Stimulated activated naive CD8-positive, alpha-beta T cell treated with anti-CD3 and anti-CD28 coated beads, Interleukin-15, Interleukin-2, amounts not matched to agents 100 U/mL and 50 U/mL, for 24 hours (primary cell): ENCODE results near the gene IQGAP2.
"Not testable (repeated sequence)": the region's sequence is repeated elsewhere in the genome, so short reads cannot be mapped to it uniquely, and the experiment has no call there.

Experiments used
- ATAC-seq: fragments of 150-1000 bp; cut with Tn5 transposase; one replicate; pipeline ENCODE4 v1.10.0; 2021
- DNase-seq: peaks from one replicate; pipeline ENCODE4 v3.0.0; 2021

IQGAP2 gene

GRCh38 chr5:76542887-76543690 lies 140.0 kb downstream of the IQGAP2 start:
- DNase-seq: peak; percentile 53
- ATAC-seq: peak; percentile 55

GRCh38 chr5:76544268-76544926 lies 141.3 kb downstream of the IQGAP2 start:
- ATAC-seq (peak; percentile 53), DNase-seq (peak; percentile 48)

GRCh38 chr5:76545184-76545583 lies 142.1 kb downstream of the IQGAP2 start:
- no peak for DNase-seq
- no peak for ATAC-seq

GRCh38 chr5:76546497-76547102 lies 143.5 kb downstream of the IQGAP2 start:
- DNase-seq (no peak), ATAC-seq (no peak)

- peak; percentile 86 for ATAC-seq
- no peak for DNase-seq
Observed at GRCh38 chr5:76547242-76547890, 144.3 kb downstream of the IQGAP2 start.

- DNase-seq: no peak
- ATAC-seq: no peak
Observed at GRCh38 chr5:76547891-76548524, 144.9 kb downstream of the IQGAP2 start.

GRCh38 chr5:76548525-76549229 lies 145.6 kb downstream of the IQGAP2 start:
- no peak for ATAC-seq
- no peak for DNase-seq

GRCh38 chr5:76550881-76551280 lies 147.8 kb downstream of the IQGAP2 start:
- ATAC-seq, DNase-seq: not testable (repeated sequence)

- ATAC-seq (no peak), DNase-seq (no peak)
Observed at GRCh38 chr5:76552546-76552945, 149.5 kb downstream of the IQGAP2 start.

- DNase-seq (no peak), ATAC-seq (no peak)
Observed at GRCh38 chr5:76553251-76553650, 150.2 kb downstream of the IQGAP2 start.

GRCh38 chr5:76555114-76555513 lies 152.0 kb downstream of the IQGAP2 start:
- ATAC-seq (no peak), DNase-seq (no peak)

GRCh38 chr5:76555717-76556116 lies 152.6 kb downstream of the IQGAP2 start:
- DNase-seq: no peak
- ATAC-seq: no peak

- ATAC-seq: peak; percentile 69
Observed at GRCh38 chr5:76556511-76557221, 153.6 kb downstream of the IQGAP2 start.

GRCh38 chr5:76560952-76561891 lies 158.1 kb downstream of the IQGAP2 start:
- DNase-seq: no peak

More at GRCh38 chr5:76556511-76557221, 153.6 kb downstream of the IQGAP2 start:
- no peak for DNase-seq

GRCh38 chr5:76561959-76562358 lies 158.9 kb downstream of the IQGAP2 start:
- DNase-seq (no peak), ATAC-seq (no peak)

More at GRCh38 chr5:76560952-76561891, 158.1 kb downstream of the IQGAP2 start:
- no peak for ATAC-seq

GRCh38 chr5:76565009-76565408 lies 161.9 kb downstream of the IQGAP2 start:
- DNase-seq: no peak
- no peak for ATAC-seq

- ATAC-seq: no peak
Observed at GRCh38 chr5:76570153-76570552, 167.1 kb downstream of the IQGAP2 start.

GRCh38 chr5:76571559-76571958 lies 168.5 kb downstream of the IQGAP2 start:
- ATAC-seq: no peak
- DNase-seq: no peak

More at GRCh38 chr5:76570153-76570552, 167.1 kb downstream of the IQGAP2 start:
- DNase-seq: no peak

- no peak for ATAC-seq
Observed at GRCh38 chr5:76576450-76576849, 173.4 kb downstream of the IQGAP2 start.

GRCh38 chr5:76576996-76577395 lies 173.9 kb downstream of the IQGAP2 start:
- no peak for ATAC-seq
- DNase-seq: no peak

More at GRCh38 chr5:76576450-76576849, 173.4 kb downstream of the IQGAP2 start:
- no peak for DNase-seq
